GM18499 (cell line): ENCODE data around the gene MS4A6A.
"Not testable (repeated sequence)": the region's sequence is repeated elsewhere in the genome, so short reads cannot be mapped to it uniquely, and the experiment has no call there.

Source experiments
- ATAC-seq: cut with Tn5 transposase; IDR thresholded peaks from one replicate; pipeline ENCODE4 v1.9.1; 2021; ENCODE audit warnings: moderate number of reproducible peaks; ENCODE audit not compliant: insufficient read depth, unreplicated experiment

Gene MS4A6A

DNA sequence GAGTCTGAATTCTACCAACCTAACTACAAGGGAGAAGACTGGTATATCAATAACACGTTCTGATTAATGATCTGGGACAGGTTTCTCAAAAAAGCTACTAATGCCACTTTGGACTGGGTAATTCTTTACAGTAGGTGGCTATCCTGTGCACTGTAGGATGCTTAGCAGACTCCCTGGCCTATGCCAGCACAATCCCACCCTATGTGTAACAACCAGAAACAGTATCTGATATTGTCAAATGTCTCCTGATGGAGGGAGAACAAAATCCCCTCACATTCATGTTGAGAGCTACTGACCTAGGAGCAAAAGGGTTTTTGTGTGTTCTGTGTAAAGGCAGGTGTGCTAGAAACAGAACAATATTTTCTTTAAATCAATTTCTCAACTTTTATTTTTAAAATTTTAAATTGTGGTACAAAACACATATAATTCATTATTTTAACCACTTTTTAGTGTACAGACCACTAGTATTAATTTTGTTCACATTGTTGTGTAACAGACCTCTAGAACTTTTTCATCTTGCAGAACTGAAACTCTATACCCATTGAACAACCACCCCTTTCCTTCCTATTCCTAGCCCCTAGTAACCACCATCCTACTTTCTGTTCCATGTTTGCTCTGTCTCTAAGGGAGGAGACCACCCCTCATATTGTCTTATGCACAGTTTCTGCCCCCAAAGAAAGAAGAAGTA is 2.1 kb upstream of the MS4A6A start:
- ATAC-seq: peak; percentile 51

DNA sequence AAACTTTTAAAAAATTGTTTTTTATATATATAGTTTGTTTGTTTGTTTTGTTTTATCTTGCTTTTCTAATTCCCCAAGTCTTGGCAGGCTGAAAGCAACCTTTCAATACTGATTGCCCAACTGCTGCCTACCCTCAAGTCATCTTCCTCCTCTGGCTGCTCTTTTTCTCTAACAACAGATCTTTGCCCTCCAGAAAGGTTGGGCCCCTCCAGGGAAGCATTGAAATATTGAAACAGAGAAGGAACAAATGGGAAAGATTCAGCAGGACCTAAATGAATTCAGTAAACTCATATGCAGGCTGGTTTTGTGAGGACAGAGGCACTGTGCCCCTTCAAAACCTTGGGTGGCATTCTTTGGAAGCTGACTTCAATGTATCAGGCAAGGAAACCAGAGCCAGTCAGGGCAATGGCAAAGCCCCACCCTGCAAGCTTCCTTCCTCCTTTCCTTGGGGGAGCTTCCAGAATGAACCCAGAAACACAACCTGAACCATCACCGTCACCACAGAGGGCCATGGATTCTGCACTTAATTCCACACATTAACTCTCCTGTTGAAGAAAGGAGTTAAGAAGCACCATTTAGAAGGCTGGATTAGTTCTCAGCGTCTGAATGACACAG is 815 bp upstream of the MS4A6A start:
- no peak for ATAC-seq

DNA sequence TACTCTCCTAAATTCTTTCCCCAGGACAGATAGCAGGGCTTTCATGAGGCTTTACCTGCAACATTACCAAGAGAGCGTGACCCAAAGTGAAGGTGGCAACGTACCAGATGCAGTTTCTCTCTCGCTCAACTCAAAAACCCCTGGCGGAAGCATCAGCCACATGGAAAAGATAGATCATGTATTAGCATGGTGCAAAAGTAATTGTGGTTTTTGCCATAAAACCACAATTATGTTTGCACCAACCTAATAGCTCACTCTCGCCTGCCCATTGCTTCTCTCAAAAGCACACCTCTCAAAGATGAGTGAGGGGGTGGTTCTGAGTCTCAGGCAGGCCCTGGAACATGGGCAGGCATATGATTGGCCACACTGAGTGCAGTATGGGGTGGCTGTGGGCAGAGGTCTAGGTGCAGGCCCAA is 7.0 kb downstream of the MS4A6A start:
- ATAC-seq: no peak

DNA sequence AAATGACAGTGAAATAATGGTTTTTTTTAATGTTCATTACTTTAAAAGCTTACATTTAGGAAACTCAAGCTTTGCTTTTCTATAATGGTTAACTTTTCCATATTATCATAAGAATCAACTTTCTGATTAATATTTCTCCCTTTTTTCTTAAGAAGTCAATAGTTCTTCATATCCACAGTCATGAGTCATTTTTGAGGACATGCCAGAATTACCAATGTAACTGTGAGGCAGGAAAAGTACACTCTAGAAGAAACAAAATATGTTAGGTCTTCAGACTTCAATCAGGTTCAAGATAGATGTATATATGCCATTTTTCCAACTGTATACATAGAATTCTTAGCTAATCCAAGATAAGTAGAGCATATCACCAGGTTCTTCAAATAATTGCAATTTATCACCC is 10.9 kb downstream of the MS4A6A start:
- ATAC-seq: no peak

DNA sequence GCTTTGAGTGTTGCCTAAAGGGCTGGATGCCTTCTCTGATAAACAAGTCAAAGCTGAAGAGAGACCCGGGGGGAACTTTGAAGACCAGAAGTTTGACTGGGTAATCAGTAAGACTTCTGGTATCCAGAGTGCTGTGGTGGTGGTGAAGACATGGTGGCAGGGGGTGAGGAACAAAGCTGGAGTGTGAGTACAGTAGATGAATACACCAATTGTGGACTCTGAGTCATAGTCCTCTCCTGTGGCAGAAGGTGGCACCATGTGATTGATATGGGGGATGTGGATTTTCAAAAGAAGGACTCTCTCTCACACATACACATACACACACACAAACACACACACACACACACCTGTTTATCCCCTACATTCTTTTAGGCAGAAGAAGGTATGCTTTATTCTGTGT is 12.3 kb downstream of the MS4A6A start:
- ATAC-seq: no peak

GRCh38 chr11:60169264-60169915 is 13.5 kb downstream of the MS4A6A start:
- ATAC-seq: no peak

DNA sequence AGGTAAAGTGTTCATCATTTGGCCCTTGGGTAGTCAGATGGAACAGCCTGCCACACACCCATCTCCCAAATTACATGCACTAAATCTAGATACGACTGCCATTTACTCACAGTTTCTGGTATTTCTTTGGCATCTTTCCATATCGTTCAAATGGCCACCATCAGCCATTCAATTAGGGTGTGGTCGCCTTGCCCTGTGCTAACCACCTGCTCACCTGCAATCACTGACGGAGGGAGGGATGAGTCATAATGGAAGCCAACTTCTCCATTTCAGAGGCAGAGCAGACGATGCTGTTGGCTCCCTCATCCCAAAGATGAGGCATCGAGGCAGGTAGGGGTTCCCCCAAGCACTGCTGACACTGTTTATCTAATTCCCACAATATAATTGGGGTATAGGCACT is 14.6 kb downstream of the MS4A6A start:
- no peak for ATAC-seq

- ATAC-seq: no peak
Observed at GRCh38 chr11:60165951-60166350, 16.9 kb downstream of the MS4A6A start.

DNA sequence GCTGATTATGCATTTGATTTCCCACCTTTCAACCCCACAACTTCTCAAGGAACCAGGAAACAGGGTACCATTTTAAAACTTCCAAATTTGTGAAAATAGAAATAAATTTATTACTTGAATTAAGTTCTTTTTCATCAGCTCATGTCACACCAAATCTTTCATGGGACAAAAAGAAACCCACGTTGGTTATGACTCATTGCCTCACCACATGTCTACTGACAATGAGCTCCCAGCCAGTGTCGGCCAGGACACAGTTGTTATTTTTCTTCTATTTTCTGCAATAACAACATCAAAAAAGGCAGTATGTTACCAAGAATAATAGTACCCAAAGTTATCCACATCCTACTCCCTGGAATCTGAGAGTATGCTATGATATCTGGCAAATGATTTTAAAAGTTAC is 17.3 kb downstream of the MS4A6A start:
- no peak for ATAC-seq

DNA sequence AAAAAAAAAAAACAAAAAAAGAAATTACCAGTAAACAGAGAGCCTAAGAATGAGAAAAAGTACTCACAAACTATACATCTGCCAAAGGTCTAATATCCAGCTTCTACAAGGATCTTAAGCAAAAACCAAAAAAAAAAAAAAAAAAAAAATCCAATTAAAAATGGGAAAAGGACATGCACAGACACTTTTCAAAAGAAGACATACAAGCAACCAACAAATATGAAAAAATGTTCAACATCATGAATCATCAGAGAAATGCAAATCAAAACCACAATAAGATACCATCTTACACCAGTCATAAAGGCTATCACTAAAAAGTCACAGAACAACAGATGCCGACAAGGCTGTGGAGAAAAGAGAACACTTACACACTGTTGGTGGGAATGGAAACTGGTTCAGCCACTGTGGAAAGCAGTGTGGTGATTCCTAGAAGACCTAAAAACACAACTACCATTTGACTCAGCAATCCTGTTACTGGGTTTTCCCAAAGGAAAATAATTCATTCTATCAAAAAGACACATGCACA is 18.3 kb downstream of the MS4A6A start:
- ATAC-seq: no peak

DNA sequence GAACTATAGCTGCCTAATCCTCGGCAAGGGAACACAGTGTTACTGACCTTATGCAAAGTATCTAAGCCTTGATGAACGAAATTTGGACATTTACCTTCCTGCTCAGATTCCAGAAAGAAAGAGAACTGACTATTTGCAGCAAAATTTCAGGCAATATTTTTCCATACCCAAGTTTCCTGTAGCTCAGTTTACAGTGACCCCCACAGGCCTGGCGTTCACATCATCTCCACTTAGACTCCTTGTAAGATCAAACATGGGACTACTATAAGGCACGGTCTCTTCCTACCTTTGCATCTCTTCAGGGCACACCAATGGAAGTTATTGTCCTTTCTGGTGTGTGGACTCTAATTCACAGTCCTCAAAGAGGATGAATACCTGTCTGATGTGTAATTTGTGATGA is 21.1 kb downstream of the MS4A6A start:
- ATAC-seq: no peak

GRCh38 chr11:60161107-60161506 is 21.8 kb downstream of the MS4A6A start:
- no peak for ATAC-seq

DNA sequence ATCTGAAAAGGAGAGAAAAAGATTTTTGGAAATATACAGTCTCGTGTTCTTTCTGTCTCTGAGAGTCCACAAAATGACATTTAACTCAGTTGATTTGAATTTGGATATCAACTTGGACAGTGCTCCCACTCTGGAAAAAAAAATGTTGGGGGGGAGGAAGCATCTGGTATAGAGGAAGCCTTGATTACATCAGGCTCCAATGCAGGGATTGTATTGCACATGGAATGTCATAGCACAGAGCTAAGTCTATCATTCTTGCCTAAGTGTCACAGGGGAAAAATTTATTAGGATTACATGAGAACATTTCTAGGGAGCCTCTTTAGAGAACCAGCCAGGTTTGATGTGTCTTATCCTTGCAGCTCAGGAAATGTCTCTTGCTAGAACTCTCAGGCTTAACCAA is 23.0 kb downstream of the MS4A6A start:
- ATAC-seq: no peak

- no peak for ATAC-seq
Observed at GRCh38 chr11:60159284-60159683, 23.6 kb downstream of the MS4A6A start.

DNA sequence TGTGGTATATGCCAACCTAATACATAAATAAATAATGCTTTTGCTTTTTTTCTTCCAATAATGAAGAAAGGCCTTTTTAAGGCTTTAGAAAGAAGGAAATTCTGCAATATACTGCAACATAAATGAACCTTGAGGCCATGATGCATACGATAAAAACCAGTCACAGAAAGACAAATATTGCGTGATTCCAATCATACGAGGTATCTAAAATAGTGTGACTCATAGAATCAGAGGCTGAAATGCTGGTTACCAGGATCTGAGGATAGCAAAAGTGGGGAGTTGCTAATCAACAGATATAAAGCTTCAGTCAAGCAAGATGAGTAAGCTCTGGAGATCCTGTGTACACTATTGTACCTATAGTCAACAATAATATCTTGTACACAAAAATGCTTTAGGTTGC is 24.2 kb downstream of the MS4A6A start:
- no peak for ATAC-seq

- ATAC-seq: no peak
Observed at GRCh38 chr11:60155931-60156330, 27.0 kb downstream of the MS4A6A start.

- ATAC-seq: not testable (repeated sequence)
Observed at GRCh38 chr11:60152727-60153126, 30.2 kb downstream of the MS4A6A start.

GRCh38 chr11:60150279-60150678 is 32.6 kb downstream of the MS4A6A start:
- ATAC-seq: no peak

- no peak for ATAC-seq
Observed at GRCh38 chr11:60145677-60146076, 37.2 kb downstream of the MS4A6A start.

GRCh38 chr11:60143768-60144167 is 39.1 kb downstream of the MS4A6A start:
- ATAC-seq: no peak

GRCh38 chr11:60133917-60134316 is 49.0 kb downstream of the MS4A6A start:
- ATAC-seq: no peak

DNA sequence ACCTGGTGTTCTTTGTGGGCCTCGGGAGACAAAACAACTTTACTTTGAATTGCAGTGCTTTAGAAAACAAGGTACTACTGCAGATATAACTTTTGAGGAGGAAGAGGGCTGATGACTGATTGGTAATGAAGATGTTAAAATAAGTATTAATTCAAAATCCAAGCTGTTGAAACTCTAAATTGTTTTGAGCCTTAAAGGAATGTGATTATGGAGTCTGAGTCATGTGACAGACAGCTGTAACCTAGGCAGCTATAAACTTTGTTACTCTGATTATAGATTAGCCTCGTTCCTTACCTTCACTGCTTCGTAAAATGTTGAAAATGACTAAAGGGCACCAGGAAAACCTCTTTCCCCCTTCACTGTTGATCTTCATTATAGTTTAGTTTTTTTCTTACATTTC is 51.0 kb downstream of the MS4A6A start:
- no peak for ATAC-seq
